NCI-H748 (cell line): Measurements from ENCODE around the gene NPTN.

Experiments
- DNase-seq: peaks from one replicate; lab custom pipeline; 2025; ENCODE audit not compliant: unreplicated experiment; lab: John Stamatoyannopoulos, UW

The NPTN gene

GRCh38 chr15:73522011-73522410 lies 111.2 kb downstream of the NPTN start:
- no peak for DNase-seq

GRCh38 chr15:73518876-73519733 lies 114.1 kb downstream of the NPTN start:
- no peak for DNase-seq

GRCh38 chr15:73518180-73518862 lies 114.9 kb downstream of the NPTN start:
- peak; percentile 48 for DNase-seq

GRCh38 chr15:73517566-73517965 lies 115.6 kb downstream of the NPTN start:
- DNase-seq: no peak

GRCh38 chr15:73515527-73515926 lies 117.7 kb downstream of the NPTN start:
- no peak for DNase-seq
